ENCODE results near the gene TTLL13.
"Not testable (repeated sequence)": the region's sequence is repeated elsewhere in the genome, so short reads cannot be mapped to it uniquely, and the experiment has no call there.

TTLL13 gene

GRCh38 chr15:90296316-90296884 is 47.0 kb downstream of the TTLL13 start:
- not testable (repeated sequence) for H3K27ac ChIP-seq (ENCODE audit: low read depth, low read length); H2BK120ac ChIP-seq (ENCODE audit: insufficient read depth, low read length, poor library complexity); H3K27me3 ChIP-seq (ENCODE audit: insufficient read depth, low read length); H3K79me1 ChIP-seq (ENCODE audit: low read length); H3K4me2 ChIP-seq (ENCODE audit: low read length); H2AK5ac ChIP-seq (ENCODE audit: low read length); DNase-seq; H3K4ac ChIP-seq (ENCODE audit: low read depth, low read length); H3K14ac ChIP-seq (ENCODE audit: low read length); H3K9ac ChIP-seq (ENCODE audit: low read length); H2BK12ac ChIP-seq (ENCODE audit: low read length); H3K36me3 ChIP-seq (ENCODE audit: control insufficient read depth in 1 of 2, insufficient read depth in 2 of 2, low read length in 2 of 2); H3K9me3 ChIP-seq (ENCODE audit: insufficient read depth, low read depth, low read length); H4K8ac ChIP-seq (ENCODE audit: low read depth, low read length); H3K79me2 ChIP-seq (ENCODE audit: control insufficient read depth, insufficient read depth, low read length, poor library complexity); H2AFZ ChIP-seq (ENCODE audit: insufficient read depth, low read length, poor library complexity); H4K91ac ChIP-seq (ENCODE audit: low read depth, low read length); H3K23ac ChIP-seq (ENCODE audit: low read length); H3K18ac ChIP-seq (ENCODE audit: low read length); H3K4me3 ChIP-seq (ENCODE audit: low read depth, low read length); H2BK5ac ChIP-seq (ENCODE audit: low read depth, low read length, poor library complexity); H4K12ac ChIP-seq (ENCODE audit: low read depth, low read length)
- no CpG with 5 or more reads among the region's 4 CpGs for WGBS (ENCODE audit: extremely low coverage, insufficient coverage, insufficient read length)
- H3K4me1 ChIP-seq (ENCODE audit: control insufficient read depth in 1 of 2, insufficient read depth in 2 of 2, low read length in 2 of 2), result peaks cover 2 to 11% of the 10 kb centered on the region in 2 experiments

- H3K18ac ChIP-seq (ENCODE audit: low read length), result no peak overlapping the region
- no peak overlapping the region for H2BK5ac ChIP-seq (ENCODE audit: low read depth, low read length, poor library complexity)
- H3K4me1 ChIP-seq (ENCODE audit: control insufficient read depth in 1 of 2, insufficient read depth in 2 of 2, low read length in 2 of 2), result peaks cover 2 to 7% of the 10 kb centered on the region in 2 experiments
- H2BK12ac ChIP-seq (ENCODE audit: low read length), result no peak overlapping the region
- WGBS (ENCODE audit: extremely low coverage, insufficient coverage, insufficient read length), result no CpG with 5 or more reads among the region's 4 CpGs
- no peaks in the 10 kb centered on the region for H3K79me1 ChIP-seq (ENCODE audit: low read length)
- no peaks in the 10 kb centered on the region for H3K9me3 ChIP-seq (ENCODE audit: insufficient read depth, low read depth, low read length)
- H3K27ac ChIP-seq (ENCODE audit: low read depth, low read length), result no peak overlapping the region
- H2BK120ac ChIP-seq (ENCODE audit: insufficient read depth, low read length, poor library complexity), result no peak overlapping the region
- H3K27me3 ChIP-seq (ENCODE audit: insufficient read depth, low read length), result no peaks in the 10 kb centered on the region
- DNase-seq, result no peak
- no peak overlapping the region for H3K23ac ChIP-seq (ENCODE audit: low read length)
- no peak overlapping the region for H4K12ac ChIP-seq (ENCODE audit: low read depth, low read length)
- H3K9ac ChIP-seq (ENCODE audit: low read length), result no peak overlapping the region
- no peak overlapping the region for H2AFZ ChIP-seq (ENCODE audit: insufficient read depth, low read length, poor library complexity)
- H2AK5ac ChIP-seq (ENCODE audit: low read length), result no peak overlapping the region
- no peaks in the 10 kb centered on the region for H3K79me2 ChIP-seq (ENCODE audit: control insufficient read depth, insufficient read depth, low read length, poor library complexity)
- no peak overlapping the region for H3K4ac ChIP-seq (ENCODE audit: low read depth, low read length)
- no peak overlapping the region for H3K4me3 ChIP-seq (ENCODE audit: low read depth, low read length)
- no peak overlapping the region for H3K4me2 ChIP-seq (ENCODE audit: low read length)
- H4K8ac ChIP-seq (ENCODE audit: low read depth, low read length), result no peak overlapping the region
- H3K14ac ChIP-seq (ENCODE audit: low read length), result no peak overlapping the region
- H3K36me3 ChIP-seq (ENCODE audit: control insufficient read depth in 1 of 2, insufficient read depth in 2 of 2, low read length in 2 of 2), result no peaks in the 10 kb centered on the region
- no peak overlapping the region for H4K91ac ChIP-seq (ENCODE audit: low read depth, low read length)
These were observed 47.7 kb downstream of the TTLL13 start for GRCh38 chr15:90297021-90297420.

GRCh38 chr15:90300541-90300940 is 51.2 kb downstream of the TTLL13 start:
- peak overlapping the region; percentile 49 for H4K8ac ChIP-seq (ENCODE audit: low read depth, low read length)
- no peak overlapping the region for H3K4me2 ChIP-seq (ENCODE audit: low read length)
- no CpG with 5 or more reads among the region's 9 CpGs for WGBS (ENCODE audit: extremely low coverage, insufficient coverage, insufficient read length)
- no peak overlapping the region for H3K4me3 ChIP-seq (ENCODE audit: low read depth, low read length)
- H3K79me1 ChIP-seq (ENCODE audit: low read length), result no peaks in the 10 kb centered on the region
- no peak overlapping the region for H3K18ac ChIP-seq (ENCODE audit: low read length)
- H4K91ac ChIP-seq (ENCODE audit: low read depth, low read length), result peak overlapping the region; percentile 14
- no peaks in the 10 kb centered on the region for H3K27me3 ChIP-seq (ENCODE audit: insufficient read depth, low read length)
- no peak overlapping the region for H2BK5ac ChIP-seq (ENCODE audit: low read depth, low read length, poor library complexity)
- no peak overlapping the region for H3K23ac ChIP-seq (ENCODE audit: low read length)
- no peak overlapping the region for H3K9ac ChIP-seq (ENCODE audit: low read length)
- DNase-seq, result no peak
- no peak overlapping the region for H2BK120ac ChIP-seq (ENCODE audit: insufficient read depth, low read length, poor library complexity)
- peak overlapping the region; percentile 14 for H2AK5ac ChIP-seq (ENCODE audit: low read length)
- no peaks in the 10 kb centered on the region for H3K36me3 ChIP-seq (ENCODE audit: control insufficient read depth in 1 of 2, insufficient read depth in 2 of 2, low read length in 2 of 2)
- no peak overlapping the region for H2AFZ ChIP-seq (ENCODE audit: insufficient read depth, low read length, poor library complexity)
- H3K79me2 ChIP-seq (ENCODE audit: control insufficient read depth, insufficient read depth, low read length, poor library complexity), result no peaks in the 10 kb centered on the region
- H4K12ac ChIP-seq (ENCODE audit: low read depth, low read length), result no peak overlapping the region
- H3K4me1 ChIP-seq (ENCODE audit: control insufficient read depth in 1 of 2, insufficient read depth in 2 of 2, low read length in 2 of 2), result peaks cover 0 to 2% of the 10 kb centered on the region in 2 experiments
- H3K27ac ChIP-seq (ENCODE audit: low read depth, low read length), result no peak overlapping the region
- H3K9me3 ChIP-seq (ENCODE audit: insufficient read depth, low read depth, low read length), result no peaks in the 10 kb centered on the region
- H2BK12ac ChIP-seq (ENCODE audit: low read length), result no peak overlapping the region
- H3K14ac ChIP-seq (ENCODE audit: low read length), result no peak overlapping the region
- H3K4ac ChIP-seq (ENCODE audit: low read depth, low read length), result no peak overlapping the region

GRCh38 chr15:90300988-90301706 is 51.8 kb downstream of the TTLL13 start:
- H3K27ac ChIP-seq (ENCODE audit: low read depth, low read length), result no peak overlapping the region
- no peak overlapping the region for H3K9ac ChIP-seq (ENCODE audit: low read length)
- H3K36me3 ChIP-seq (ENCODE audit: control insufficient read depth in 1 of 2, insufficient read depth in 2 of 2, low read length in 2 of 2), result no peaks in the 10 kb centered on the region
- no peak overlapping the region for H3K4me2 ChIP-seq (ENCODE audit: low read length)
- H3K4me1 ChIP-seq (ENCODE audit: control insufficient read depth in 1 of 2, insufficient read depth in 2 of 2, low read length in 2 of 2), result peaks cover 0 to 2% of the 10 kb centered on the region in 2 experiments
- H3K27me3 ChIP-seq (ENCODE audit: insufficient read depth, low read length), result no peaks in the 10 kb centered on the region
- H4K12ac ChIP-seq (ENCODE audit: low read depth, low read length), result no peak overlapping the region
- peak overlapping the region; percentile 0 for H2AFZ ChIP-seq (ENCODE audit: insufficient read depth, low read length, poor library complexity)
- H3K18ac ChIP-seq (ENCODE audit: low read length), result no peak overlapping the region
- H3K9me3 ChIP-seq (ENCODE audit: insufficient read depth, low read depth, low read length), result no peaks in the 10 kb centered on the region
- no peak overlapping the region for H2AK5ac ChIP-seq (ENCODE audit: low read length)
- no peak overlapping the region for H3K4ac ChIP-seq (ENCODE audit: low read depth, low read length)
- H3K23ac ChIP-seq (ENCODE audit: low read length), result no peak overlapping the region
- no peak overlapping the region for H3K4me3 ChIP-seq (ENCODE audit: low read depth, low read length)
- H3K14ac ChIP-seq (ENCODE audit: low read length), result no peak overlapping the region
- WGBS (ENCODE audit: extremely low coverage, insufficient coverage, insufficient read length), result no CpG with 5 or more reads among the region's 21 CpGs
- no peaks in the 10 kb centered on the region for H3K79me1 ChIP-seq (ENCODE audit: low read length)
- no peak overlapping the region for H2BK5ac ChIP-seq (ENCODE audit: low read depth, low read length, poor library complexity)
- H4K8ac ChIP-seq (ENCODE audit: low read depth, low read length), result peak overlapping the region; percentile 67
- H2BK12ac ChIP-seq (ENCODE audit: low read length), result no peak overlapping the region
- peak overlapping the region; percentile 1 for H4K91ac ChIP-seq (ENCODE audit: low read depth, low read length)
- H3K79me2 ChIP-seq (ENCODE audit: control insufficient read depth, insufficient read depth, low read length, poor library complexity), result no peaks in the 10 kb centered on the region
- no peak overlapping the region for H2BK120ac ChIP-seq (ENCODE audit: insufficient read depth, low read length, poor library complexity)
- DNase-seq, result peak; percentile 80 to 83
